Osteoblast (primary cell): ENCODE results near the gene SEMA6B. TPM values are rescaled to one million over a fixed set of nuclear protein-coding genes. Genes with fewer than 3 reads are reported as not detected.

Source experiments
- DNase-seq: peaks from one replicate; pipeline ENCODE4 v3.0.0; 2011; ENCODE audit warnings: low spot score, mixed read lengths; ENCODE audit not compliant: insufficient read length; ENCODE audit errors: missing footprints
- H2AFZ ChIP-seq: 2 replicates; pipeline ENCODE4 v1.6.0; 2011; ENCODE audit warnings: mild to moderate bottlenecking, low read length
- H3K27ac ChIP-seq: 2 replicates; pipeline ENCODE4 v1.5.1; 2011; ENCODE audit warnings: mild to moderate bottlenecking, low read depth, low read length, moderate library complexity
- H3K27me3 ChIP-seq: 2 replicates; pipeline ENCODE4 v1.6.0; 2012; ENCODE audit warnings: mild to moderate bottlenecking, control low read depth, inconsistent platforms, low read length, moderate library complexity; ENCODE audit not compliant: insufficient read depth
- H3K36me3 ChIP-seq: 2 replicates; pipeline ENCODE4 v1.5.1; 2011; ENCODE audit warnings: mild to moderate bottlenecking, low read length, control low read depth, moderate library complexity; ENCODE audit not compliant: insufficient read depth
- H3K4me1 ChIP-seq: 2 replicates; pipeline ENCODE4 v1.5.1; 2011; ENCODE audit warnings: mild to moderate bottlenecking, low read length, control low read depth, moderate library complexity; ENCODE audit not compliant: insufficient read depth
- H3K4me2 ChIP-seq: 2 replicates; pipeline ENCODE4 v1.6.0; 2011; ENCODE audit warnings: mild to moderate bottlenecking, low read length; ENCODE audit not compliant: insufficient read depth
- H3K4me3 ChIP-seq: fragments of 200-600 bp; sonication (generic); 3 replicates; pipeline ENCODE4 v1.5.1; 2012; ENCODE audit warnings: mild to moderate bottlenecking, low read length, inconsistent platforms; ENCODE audit not compliant: insufficient read depth
- H3K79me2 ChIP-seq: 2 replicates; pipeline ENCODE4 v1.6.0; 2012; ENCODE audit warnings: mild to moderate bottlenecking, low read length, control low read depth, inconsistent platforms; ENCODE audit not compliant: insufficient read depth
- H3K9me3 ChIP-seq: 2 replicates; pipeline ENCODE4 v1.5.1; 2011; ENCODE audit warnings: low read depth, low read length, control low read depth
- H4K20me1 ChIP-seq: 2 replicates; pipeline ENCODE4 v1.6.0; 2012; ENCODE audit warnings: mild to moderate bottlenecking, low read length, control low read depth; ENCODE audit not compliant: insufficient read depth
- CTCF ChIP-seq: IDR thresholded peaks from 2 replicates; pipeline ENCODE4 v1.5.1; 2011; ENCODE audit warnings: mild to moderate bottlenecking, low read depth, low read length, moderate library complexity; ENCODE audit errors: extremely low read depth
- total RNA-seq: library from RNA; depleted of rRNA; stranded (reverse); fragments of >200 nt; gene quantifications from 2 replicates; pipeline ENCODE4 v1.2.3, GENCODE V29; 2012

The SEMA6B gene
- total RNA-seq, 1 donor: 0.36 TPM

DNA sequence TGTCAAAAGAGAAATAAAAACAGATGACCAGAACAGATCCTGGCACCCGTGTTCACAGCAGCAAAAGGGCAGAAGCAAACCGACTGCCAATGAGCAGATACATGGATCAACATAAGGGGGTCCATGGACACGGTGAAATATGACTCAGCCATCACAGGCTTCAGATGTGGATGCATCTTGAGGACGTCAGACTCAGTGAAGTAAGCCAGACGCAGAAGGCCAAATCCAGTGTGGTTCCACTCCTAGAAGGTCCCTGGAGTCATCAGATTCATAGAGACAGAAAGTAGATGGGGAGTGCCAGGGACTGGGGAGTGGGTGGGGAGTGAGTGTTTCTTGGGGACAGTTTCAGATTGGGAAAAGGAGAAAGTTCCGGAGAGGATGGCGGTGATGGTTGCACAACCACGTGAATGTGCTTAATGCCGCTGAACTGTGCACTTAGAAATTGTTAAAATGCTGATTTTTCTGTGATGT lies 28.8 kb upstream of the SEMA6B start:
- peak; percentile 83 for DNase-seq

DNA sequence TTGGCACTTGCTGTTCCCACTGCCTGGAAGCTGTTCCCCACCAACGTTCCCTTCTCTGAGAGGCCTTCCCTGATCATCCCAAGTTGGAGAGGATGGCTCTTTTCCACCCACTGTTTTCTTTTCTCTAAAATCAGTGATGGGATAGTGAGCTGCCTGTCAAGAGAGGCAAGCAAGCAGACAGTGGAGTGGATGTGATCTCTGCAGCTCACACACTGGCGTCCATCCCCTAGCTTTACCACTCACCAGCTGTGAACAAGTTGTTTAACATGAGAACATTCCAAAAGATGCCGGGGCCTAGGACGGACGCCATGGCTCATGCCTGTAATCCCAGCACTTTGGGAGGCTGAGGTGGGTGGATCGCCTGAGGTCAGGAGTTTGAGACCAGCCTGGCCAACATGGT lies 28.0 kb upstream of the SEMA6B start:
- peaks cover 25% of the 10 kb centered on the region for H3K27me3 ChIP-seq
- no peak overlapping the region for H3K27ac ChIP-seq
- H3K4me1 ChIP-seq: no peaks in the 10 kb centered on the region
- no peaks in the 10 kb centered on the region for H3K79me2 ChIP-seq
- H2AFZ ChIP-seq: no peak overlapping the region
- H3K36me3 ChIP-seq: no peaks in the 10 kb centered on the region
- H4K20me1 ChIP-seq: no peaks in the 10 kb centered on the region
- H3K9me3 ChIP-seq: no peaks in the 10 kb centered on the region
- DNase-seq: peak; percentile 22
- H3K4me3 ChIP-seq: no peak overlapping the region
- no peak overlapping the region for H3K4me2 ChIP-seq
- TF ChIP-seq CTCF: no peak

More for the DNA sequence above, 28.8 kb upstream of the SEMA6B start:
- no peak overlapping the region for H3K27ac ChIP-seq
- H4K20me1 ChIP-seq: no peaks in the 10 kb centered on the region
- peaks cover 25% of the 10 kb centered on the region for H3K27me3 ChIP-seq
- H3K36me3 ChIP-seq: no peaks in the 10 kb centered on the region
- H3K4me1 ChIP-seq: no peaks in the 10 kb centered on the region
- H3K4me2 ChIP-seq: no peak overlapping the region
- no peaks in the 10 kb centered on the region for H3K79me2 ChIP-seq
- no peak overlapping the region for H2AFZ ChIP-seq
- no peak overlapping the region for H3K4me3 ChIP-seq
- H3K9me3 ChIP-seq: no peaks in the 10 kb centered on the region
- no peak for TF ChIP-seq CTCF

- Histone ChIP-seq H3K4me3 (no peak overlapping the region), H3K4me1 (no peaks in the 10 kb centered on the region), H3K79me2 (no peaks in the 10 kb centered on the region), H2AFZ (no peak overlapping the region), H3K36me3 (no peaks in the 10 kb centered on the region), H3K4me2 (no peak overlapping the region), H3K27me3 (peaks cover 32% of the 10 kb centered on the region), H4K20me1 (no peaks in the 10 kb centered on the region), H3K27ac (no peak overlapping the region), H3K9me3 (no peaks in the 10 kb centered on the region)
- peak; percentile 51 for DNase-seq
- no peak for TF ChIP-seq CTCF
Observed at GRCh38 chr19:4586691-4587090, 27.2 kb upstream of the SEMA6B start.

DNA sequence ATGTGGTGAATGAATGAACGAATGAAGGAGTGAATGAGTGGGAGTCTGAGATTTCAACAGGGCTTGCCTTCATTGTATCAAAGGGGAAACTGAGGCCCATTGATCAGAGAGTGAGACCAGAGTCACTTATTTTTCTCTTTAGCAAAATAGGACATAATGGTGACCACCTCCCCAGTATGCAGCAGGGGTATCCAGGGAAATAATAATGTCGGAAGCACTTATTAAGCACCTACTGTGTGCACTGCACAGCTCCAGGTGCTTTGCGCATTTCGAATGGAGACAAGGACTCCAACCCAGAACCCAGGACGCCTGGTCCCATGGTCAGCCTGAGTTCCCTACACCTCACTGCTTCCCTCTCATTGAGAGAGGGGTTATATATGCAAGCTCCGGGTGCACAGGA lies 26.8 kb upstream of the SEMA6B start:
- no peaks in the 10 kb centered on the region for H3K9me3 ChIP-seq
- H3K36me3 ChIP-seq: no peaks in the 10 kb centered on the region
- no peak for TF ChIP-seq CTCF
- H3K27ac ChIP-seq: no peak overlapping the region
- no peak overlapping the region for H3K4me3 ChIP-seq
- peak; percentile 47 for DNase-seq
- no peaks in the 10 kb centered on the region for H4K20me1 ChIP-seq
- H3K79me2 ChIP-seq: no peaks in the 10 kb centered on the region
- no peaks in the 10 kb centered on the region for H3K4me1 ChIP-seq
- peaks cover 28% of the 10 kb centered on the region for H3K27me3 ChIP-seq
- H2AFZ ChIP-seq: no peak overlapping the region
- H3K4me2 ChIP-seq: no peak overlapping the region
